Muscle of leg (tissue), 11 donors: ENCODE data around the gene STK26. TPM values are rescaled to one million over a fixed set of nuclear protein-coding genes. Genes with fewer than 3 reads are reported as not detected.
"Not testable (repeated sequence)": the region's sequence is repeated elsewhere in the genome, so short reads cannot be mapped to it uniquely, and the experiment has no call there.

Source experiments
- DNase-seq: peaks from one replicate; pipeline ENCODE4 v3.0.0; 2013
- H3K27ac ChIP-seq: one replicate; pipeline ENCODE4 v1.5.1; 2013; ENCODE audit warnings: mild to moderate bottlenecking, low read length, control low read depth
- H3K27me3 ChIP-seq: one replicate; pipeline ENCODE4 v1.6.1; 2013; ENCODE audit warnings: low read length; ENCODE audit not compliant: control insufficient read depth, insufficient read depth
- H3K36me3 ChIP-seq: one replicate; pipeline ENCODE4 v1.6.1; 2013; ENCODE audit warnings: low read length; ENCODE audit not compliant: control insufficient read depth, insufficient read depth
- H3K4me1 ChIP-seq: one replicate; pipeline ENCODE4 v1.6.1; 2013; ENCODE audit warnings: low read length; ENCODE audit not compliant: control insufficient read depth, insufficient read depth
- H3K4me3 ChIP-seq: one replicate; pipeline ENCODE4 v1.5.1; 2013; ENCODE audit warnings: low read length, control low read depth
- H3K9me3 ChIP-seq: replicated peaks from 2 replicates; pipeline ENCODE4 v1.6.1; 2013; ENCODE audit warnings: low read depth, low read length; ENCODE audit not compliant: control insufficient read depth
- WGBS: methylation state at CpG from one replicate; pipeline ENCODE4 v1.1.5; 2013; ENCODE audit warnings: missing lambda C conversion rate; ENCODE audit not compliant: insufficient coverage; 5-methylcytosine and 5-hydroxymethylcytosine counted together
- polyA plus RNA-seq, 8 donors: library from polyadenylated mRNA; unstranded; fragments of 120-200 nt; gene quantifications; one replicate each; pipeline versions ENCODE4 v1.2.1 to v1.2.3, GENCODE V29; 2013; ENCODE audit warnings: inconsistent platforms in 1 of 8, low replicate concordance in 1 of 8; ENCODE audit not compliant: insufficient read length in 8 of 8, insufficient read depth in 1 of 8
- total RNA-seq: library from RNA; stranded (reverse); fragments of 120-200 nt; gene quantifications from one replicate; pipeline ENCODE4 v1.2.4, GENCODE V29; 2013

STK26 gene
- total and polyA plus RNA-seq, 9 donors, result 40.8 to 73.3 (median 56.3) TPM

DNA sequence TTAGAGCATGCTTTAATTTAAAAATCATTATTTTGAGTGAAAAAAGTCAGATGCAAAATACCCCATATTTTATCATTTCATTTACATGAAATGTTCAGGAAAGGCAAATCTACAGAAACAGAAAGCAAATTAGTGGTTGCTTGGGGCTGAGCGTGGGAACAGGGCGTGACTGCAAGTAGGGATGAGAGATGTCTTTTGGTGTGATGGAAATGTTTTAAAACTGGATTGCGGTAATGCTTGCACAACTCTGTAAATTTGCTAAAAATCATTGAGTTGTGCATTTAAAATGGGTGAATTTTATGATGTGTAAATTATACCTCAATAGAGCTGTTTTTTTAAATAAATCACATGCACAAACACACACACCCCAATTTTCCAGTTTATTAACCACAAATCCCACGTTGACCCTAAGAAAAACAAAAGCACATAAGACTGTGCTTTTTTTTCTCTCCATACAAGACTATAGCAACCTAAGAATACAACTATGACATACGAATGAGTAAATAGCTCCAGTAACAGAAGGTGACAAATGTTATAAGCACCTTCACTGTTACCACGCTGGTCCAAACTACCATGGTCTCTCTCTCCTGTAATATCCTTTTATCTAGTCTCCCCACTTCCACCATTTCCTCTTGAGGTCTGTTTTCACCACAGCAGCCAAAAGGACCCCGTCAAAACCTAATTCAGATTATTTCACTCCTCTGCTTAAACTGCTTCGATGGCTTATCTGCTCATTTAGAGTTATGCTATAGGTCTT is 67.5 kb downstream of the STK26 start:
- H3K27ac ChIP-seq, result no peak overlapping the region
- H3K9me3 ChIP-seq, result no peaks in the 10 kb centered on the region
- peaks cover 25% of the 10 kb centered on the region for H3K27me3 ChIP-seq
- 61% methylated on average over 5 of the region's 8 CpGs for WGBS
- H3K36me3 ChIP-seq, result no peaks in the 10 kb centered on the region
- no peak overlapping the region for H3K4me3 ChIP-seq
- no peak for DNase-seq
- H3K4me1 ChIP-seq, result no peaks in the 10 kb centered on the region

DNA sequence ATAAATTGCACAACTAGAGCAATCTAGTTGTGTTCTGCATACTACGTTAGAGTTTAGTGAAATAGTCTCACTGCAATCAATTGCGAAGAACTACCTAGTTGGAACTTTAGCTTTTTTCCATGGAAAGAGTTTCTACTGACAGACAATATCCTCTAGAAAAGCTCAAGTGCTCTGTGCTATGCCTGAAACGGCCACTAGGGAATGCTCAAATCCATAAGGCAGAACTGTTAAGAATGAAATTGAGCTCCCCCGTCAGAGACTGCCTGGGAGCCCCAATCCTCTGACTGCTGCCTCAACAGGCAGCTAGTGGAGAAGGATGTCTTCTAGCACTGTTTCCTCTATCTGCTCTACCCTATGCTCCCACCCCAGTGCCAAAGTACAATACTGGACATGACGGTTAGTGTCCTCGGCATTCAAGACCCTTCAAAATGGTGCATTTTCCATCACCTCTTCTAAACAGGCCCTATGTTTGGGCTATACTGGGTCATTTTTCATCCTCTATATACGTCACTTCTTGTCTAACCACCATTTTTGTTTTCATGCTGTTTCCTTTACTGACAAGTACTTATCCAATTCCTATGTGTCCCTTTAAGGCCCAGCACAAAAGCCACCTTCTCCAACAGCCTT is 69.5 kb downstream of the STK26 start:
- H3K4me3 ChIP-seq, result no peak overlapping the region
- peaks cover 26% of the 10 kb centered on the region for H3K27me3 ChIP-seq
- DNase-seq, result peak; percentile 84
- no peaks in the 10 kb centered on the region for H3K9me3 ChIP-seq
- no peaks in the 10 kb centered on the region for H3K36me3 ChIP-seq
- no peak overlapping the region for H3K27ac ChIP-seq
- no peaks in the 10 kb centered on the region for H3K4me1 ChIP-seq
- WGBS, result 63% methylated on average over 5 of the region's 7 CpGs

DNA sequence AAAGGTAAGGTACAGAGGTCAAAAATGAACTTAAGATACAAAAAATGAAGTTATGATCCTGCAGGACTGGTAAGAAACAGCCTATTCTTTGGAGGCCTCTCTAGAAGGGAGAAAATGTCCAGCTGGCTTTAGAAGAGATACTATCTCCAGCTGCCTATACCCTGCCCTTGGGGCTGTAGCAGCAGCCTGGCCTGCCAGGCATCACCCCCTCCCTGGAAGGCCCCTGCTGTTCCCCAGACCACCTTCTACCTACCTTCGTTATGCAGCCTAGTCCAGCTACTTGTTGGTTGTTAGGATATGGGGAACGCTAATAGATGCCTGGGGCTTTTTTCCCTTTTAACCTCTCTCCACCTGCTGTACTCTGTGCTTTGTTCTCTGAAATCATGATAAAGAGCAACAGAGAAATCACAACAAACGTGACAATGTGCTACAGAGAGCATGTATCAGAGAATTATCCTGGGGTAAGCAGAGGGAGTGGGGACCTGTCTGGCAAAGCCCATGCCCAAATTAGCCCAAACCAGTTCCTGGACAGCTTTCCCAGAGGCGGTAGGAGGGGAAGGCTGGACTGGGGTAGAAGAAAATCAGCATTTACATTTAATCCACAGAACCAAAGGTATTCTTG is 70.2 kb downstream of the STK26 start:
- no peaks in the 10 kb centered on the region for H3K9me3 ChIP-seq
- H3K27ac ChIP-seq, result no peak overlapping the region
- H3K4me3 ChIP-seq, result no peak overlapping the region
- DNase-seq, result no peak
- WGBS, result 57% methylated on average over 1 of the region's 4 CpGs
- no peaks in the 10 kb centered on the region for H3K4me1 ChIP-seq
- H3K36me3 ChIP-seq, result no peaks in the 10 kb centered on the region
- peaks cover 22% of the 10 kb centered on the region for H3K27me3 ChIP-seq

DNA sequence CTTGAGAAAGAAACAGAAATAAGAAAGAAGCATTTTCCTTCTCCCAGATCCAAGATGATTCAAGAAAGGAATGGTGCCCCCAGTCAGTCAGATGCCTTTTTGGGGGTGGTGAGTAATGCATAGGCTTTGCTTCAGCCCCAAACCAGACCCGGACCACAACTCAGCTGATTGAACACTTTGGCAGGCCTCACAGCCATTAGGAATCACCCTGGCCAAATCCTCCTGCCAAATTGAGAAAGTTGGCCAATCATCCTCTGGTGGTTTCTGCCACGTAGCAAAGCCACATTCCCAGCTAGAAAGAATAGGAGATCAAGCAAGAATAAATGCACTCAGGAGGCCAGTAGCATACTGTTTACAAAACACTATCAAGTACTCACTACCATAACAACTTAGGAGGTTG is 71.1 kb downstream of the STK26 start:
- peaks cover 22% of the 10 kb centered on the region for H3K27me3 ChIP-seq
- H3K4me1 ChIP-seq, result no peaks in the 10 kb centered on the region
- H3K4me3 ChIP-seq, result no peak overlapping the region
- peak; percentile 22 for DNase-seq
- H3K36me3 ChIP-seq, result no peaks in the 10 kb centered on the region
- WGBS, result 83% methylated on average over 1 of the region's 2 CpGs
- no peaks in the 10 kb centered on the region for H3K9me3 ChIP-seq
- no peak overlapping the region for H3K27ac ChIP-seq

DNA sequence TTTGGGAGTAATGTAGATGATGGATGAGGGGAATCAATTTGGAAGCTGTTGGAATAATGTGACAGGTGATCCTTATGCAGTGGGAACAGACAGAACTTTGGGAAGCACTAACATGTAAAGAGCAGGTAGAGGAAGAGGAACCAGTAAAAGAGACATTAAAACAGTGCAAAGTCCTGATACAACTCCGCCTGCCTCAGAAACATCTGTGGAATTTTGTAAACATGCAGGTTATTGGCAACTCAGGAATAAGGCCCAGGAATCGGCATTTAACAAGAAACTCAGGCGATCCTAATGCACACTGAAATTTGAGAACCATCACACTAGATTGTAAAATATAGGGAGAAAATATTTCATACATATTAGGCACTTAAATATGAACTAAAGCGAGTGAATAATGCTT is 75.6 kb downstream of the STK26 start:
- peaks cover 21% of the 10 kb centered on the region for H3K27me3 ChIP-seq
- not testable (repeated sequence) for H3K4me3 ChIP-seq, H3K9me3 ChIP-seq, H3K36me3 ChIP-seq, DNase-seq, H3K4me1 ChIP-seq, H3K27ac ChIP-seq
- no CpG with 5 or more reads among the region's 4 CpGs for WGBS

DNA sequence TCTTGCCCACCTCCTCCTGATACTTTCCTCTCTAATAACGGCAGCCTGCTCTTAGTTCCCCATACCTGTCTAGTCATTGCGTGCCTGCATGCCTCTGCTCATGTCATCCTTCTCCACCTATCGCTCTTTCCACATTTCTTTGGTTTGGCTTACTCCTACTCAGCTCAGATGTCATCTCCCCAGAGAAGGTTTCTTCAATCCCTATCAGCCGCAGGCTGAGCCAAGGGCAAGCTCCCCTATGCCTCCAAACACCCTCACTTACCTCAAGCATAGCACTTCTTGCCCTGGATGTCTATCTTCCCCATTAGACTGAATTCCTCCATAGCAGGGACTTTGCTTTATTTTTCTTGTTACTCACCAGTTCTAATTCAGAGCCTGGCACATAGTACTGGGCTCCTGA is 78.1 kb downstream of the STK26 start:
- WGBS, result 59% methylated on average over 4 of the region's 4 CpGs
- no peaks in the 10 kb centered on the region for H3K36me3 ChIP-seq
- H3K9me3 ChIP-seq, result no peaks in the 10 kb centered on the region
- H3K27me3 ChIP-seq, result peaks cover 15% of the 10 kb centered on the region
- H3K4me1 ChIP-seq, result no peaks in the 10 kb centered on the region
- H3K4me3 ChIP-seq, result no peak overlapping the region
- no peak for DNase-seq
- no peak overlapping the region for H3K27ac ChIP-seq

DNA sequence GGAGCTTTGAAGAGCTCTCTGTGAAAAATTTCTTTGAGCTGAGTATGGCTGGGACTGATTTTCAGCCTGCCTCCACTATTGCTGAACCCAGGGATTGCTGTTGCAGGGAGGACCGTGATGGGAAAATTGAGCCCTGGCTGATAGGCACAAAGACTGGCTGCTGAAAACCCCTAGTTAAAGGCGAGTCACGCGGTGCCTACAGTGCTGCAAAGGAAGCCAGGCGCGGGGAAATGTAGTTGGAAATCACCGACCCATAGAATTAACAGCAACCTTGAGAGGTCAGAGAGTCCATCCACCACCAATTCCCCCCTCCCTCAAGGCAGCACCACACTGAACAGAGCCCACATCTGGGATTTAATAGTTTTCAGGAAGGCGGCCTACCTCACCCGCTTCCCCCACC is 78.7 kb downstream of the STK26 start:
- no peak for DNase-seq
- Histone ChIP-seq H3K4me1 (no peaks in the 10 kb centered on the region), H3K27ac (peak overlapping the region; percentile 37), H3K4me3 (no peak overlapping the region), H3K9me3 (no peaks in the 10 kb centered on the region), H3K27me3 (peaks cover 14% of the 10 kb centered on the region), H3K36me3 (no peaks in the 10 kb centered on the region)
- WGBS, result 35% methylated on average over 4 of the region's 9 CpGs

DNA sequence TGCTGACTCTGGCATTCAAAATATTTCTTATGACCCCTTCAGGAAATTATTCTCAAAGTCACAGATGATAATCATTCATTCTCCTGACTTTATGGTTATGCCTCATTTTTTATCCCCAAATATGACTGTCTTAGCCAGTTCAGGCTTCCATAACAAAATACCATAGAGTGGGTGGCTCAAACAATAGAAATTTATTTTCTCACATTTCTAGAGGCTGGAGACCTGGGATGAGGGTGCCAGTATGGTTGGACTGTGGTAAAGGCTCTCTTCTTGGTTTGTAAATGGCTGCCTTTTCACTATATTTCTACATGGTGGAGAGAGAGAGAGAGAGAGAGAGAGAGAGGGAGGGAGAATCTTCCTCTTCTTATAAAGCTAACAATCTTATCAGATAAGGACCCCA is 84.2 kb downstream of the STK26 start:
- H3K27me3 ChIP-seq, result peaks cover 12% of the 10 kb centered on the region
- DNase-seq, result no peak
- H3K4me3 ChIP-seq, result no peak overlapping the region
- H3K27ac ChIP-seq, result no peak overlapping the region
- no peaks in the 10 kb centered on the region for H3K36me3 ChIP-seq
- no peaks in the 10 kb centered on the region for H3K9me3 ChIP-seq
- H3K4me1 ChIP-seq, result no peaks in the 10 kb centered on the region

DNA sequence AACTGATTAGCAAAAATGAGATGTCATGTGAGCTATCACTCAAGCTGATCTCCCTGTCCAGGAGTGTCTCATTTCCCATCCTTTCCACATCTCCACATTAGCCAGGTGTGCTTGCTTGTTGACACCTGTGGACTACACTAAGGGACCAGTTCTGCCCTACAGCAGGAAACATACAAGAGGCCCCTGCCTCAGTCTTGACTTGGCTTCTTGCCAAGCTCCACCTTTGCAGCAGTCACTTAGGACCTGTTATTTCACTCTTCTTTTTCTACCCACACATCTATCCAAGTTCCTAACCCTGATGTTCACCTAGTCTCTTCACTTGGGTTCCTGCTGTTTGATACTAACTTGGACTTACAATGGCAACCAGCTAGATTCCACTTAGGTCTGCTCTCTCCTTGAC is 91.5 kb downstream of the STK26 start:
- peaks cover 36% of the 10 kb centered on the region for H3K27me3 ChIP-seq
- no peaks in the 10 kb centered on the region for H3K36me3 ChIP-seq
- H3K27ac ChIP-seq, result no peak overlapping the region
- H3K4me1 ChIP-seq, result no peaks in the 10 kb centered on the region
- no peak overlapping the region for H3K4me3 ChIP-seq
- H3K9me3 ChIP-seq, result no peaks in the 10 kb centered on the region
- no peak for DNase-seq

DNA sequence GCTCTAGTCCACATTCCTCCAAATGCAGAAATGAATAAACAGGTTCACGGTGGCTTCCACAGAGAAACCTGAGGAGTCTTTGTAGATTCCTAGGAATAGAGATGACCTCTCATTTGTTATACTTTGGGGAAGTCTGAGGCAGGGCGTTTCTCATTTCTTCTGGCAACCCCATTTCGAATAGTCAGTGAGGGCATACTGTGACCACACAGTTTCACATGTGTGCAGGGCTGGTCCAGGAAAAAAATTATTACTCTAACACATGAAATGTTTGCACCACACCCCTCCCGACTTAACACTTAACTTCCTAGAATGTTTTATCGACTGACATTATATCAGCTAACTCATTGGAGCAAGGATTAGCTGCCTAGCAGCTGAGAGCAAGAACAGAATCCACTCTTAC is 92.7 kb downstream of the STK26 start:
- 58% methylated on average over 2 of the region's 5 CpGs for WGBS
- DNase-seq, result no peak
- H3K27me3 ChIP-seq, result peaks cover 44% of the 10 kb centered on the region

More for the DNA sequence above, 92.7 kb downstream of the STK26 start:
- no peak overlapping the region for H3K4me3 ChIP-seq
- no peaks in the 10 kb centered on the region for H3K36me3 ChIP-seq
- H3K27ac ChIP-seq, result no peak overlapping the region
- no peaks in the 10 kb centered on the region for H3K4me1 ChIP-seq
- no peaks in the 10 kb centered on the region for H3K9me3 ChIP-seq
